Placental pericyte (primary cell): ENCODE measurements around the gene OPN1SW. TPM values are rescaled to one million over a fixed set of nuclear protein-coding genes. Genes with fewer than 3 reads are reported as not detected.

Source experiments
- small RNA-seq: library from RNA; depleted of rRNA; stranded (forward); fragments of <200 nt; gene quantifications from one replicate; pipeline ENCODE3, GENCODE V24; 2012; ENCODE audit warnings: low replicate concordance
- total RNA-seq: library from RNA; depleted of rRNA; stranded (reverse); fragments of >200 nt; gene quantifications from 2 replicates; pipeline ENCODE4 v1.2.3, GENCODE V29; 2012

OPN1SW gene, protein sequence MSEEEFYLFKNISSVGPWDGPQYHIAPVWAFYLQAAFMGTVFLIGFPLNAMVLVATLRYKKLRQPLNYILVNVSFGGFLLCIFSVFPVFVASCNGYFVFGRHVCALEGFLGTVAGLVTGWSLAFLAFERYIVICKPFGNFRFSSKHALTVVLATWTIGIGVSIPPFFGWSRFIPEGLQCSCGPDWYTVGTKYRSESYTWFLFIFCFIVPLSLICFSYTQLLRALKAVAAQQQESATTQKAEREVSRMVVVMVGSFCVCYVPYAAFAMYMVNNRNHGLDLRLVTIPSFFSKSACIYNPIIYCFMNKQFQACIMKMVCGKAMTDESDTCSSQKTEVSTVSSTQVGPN
- not detected in 2 replicates for total RNA-seq

DNA sequence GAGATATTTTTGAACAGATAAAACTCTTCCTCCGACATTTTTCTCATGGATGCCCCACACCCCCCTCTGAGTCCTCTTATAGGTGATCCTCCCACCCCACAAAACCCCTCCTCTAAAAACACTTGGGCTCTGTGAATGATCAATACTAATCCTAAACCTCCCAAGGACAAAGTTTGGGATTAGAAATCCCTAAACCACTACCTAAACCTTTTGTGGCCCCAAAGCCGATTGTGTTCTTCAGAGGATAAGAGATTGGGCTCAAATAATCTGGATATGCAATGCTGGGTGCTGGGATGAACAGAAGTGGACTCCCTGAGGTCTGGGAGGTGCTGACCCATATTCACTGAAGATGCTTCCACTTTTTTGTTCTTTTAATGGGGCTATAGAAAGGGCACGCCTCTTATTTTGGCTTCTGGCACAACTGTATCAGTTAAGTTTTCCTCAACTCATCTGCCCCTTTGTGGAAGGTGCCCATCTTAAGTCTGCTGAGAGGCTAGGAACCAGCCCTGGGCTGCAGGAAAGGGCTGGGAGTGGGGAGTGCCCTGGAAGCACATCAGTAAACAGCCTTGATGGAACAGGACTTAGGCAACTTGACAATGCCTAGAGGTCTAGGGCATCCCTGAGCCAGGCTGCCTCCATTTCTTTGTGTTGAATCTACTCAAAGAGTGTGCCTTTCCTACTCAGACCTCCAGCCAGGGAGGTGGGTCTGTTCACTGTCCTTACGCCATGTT lies at the start of gene OPN1SW:
TSS of gene OPN1SW (minus strand) at position 51 of the 731 bp plus-strand sequence. CDS start at position 38, 13 bp downstream.

DNA sequence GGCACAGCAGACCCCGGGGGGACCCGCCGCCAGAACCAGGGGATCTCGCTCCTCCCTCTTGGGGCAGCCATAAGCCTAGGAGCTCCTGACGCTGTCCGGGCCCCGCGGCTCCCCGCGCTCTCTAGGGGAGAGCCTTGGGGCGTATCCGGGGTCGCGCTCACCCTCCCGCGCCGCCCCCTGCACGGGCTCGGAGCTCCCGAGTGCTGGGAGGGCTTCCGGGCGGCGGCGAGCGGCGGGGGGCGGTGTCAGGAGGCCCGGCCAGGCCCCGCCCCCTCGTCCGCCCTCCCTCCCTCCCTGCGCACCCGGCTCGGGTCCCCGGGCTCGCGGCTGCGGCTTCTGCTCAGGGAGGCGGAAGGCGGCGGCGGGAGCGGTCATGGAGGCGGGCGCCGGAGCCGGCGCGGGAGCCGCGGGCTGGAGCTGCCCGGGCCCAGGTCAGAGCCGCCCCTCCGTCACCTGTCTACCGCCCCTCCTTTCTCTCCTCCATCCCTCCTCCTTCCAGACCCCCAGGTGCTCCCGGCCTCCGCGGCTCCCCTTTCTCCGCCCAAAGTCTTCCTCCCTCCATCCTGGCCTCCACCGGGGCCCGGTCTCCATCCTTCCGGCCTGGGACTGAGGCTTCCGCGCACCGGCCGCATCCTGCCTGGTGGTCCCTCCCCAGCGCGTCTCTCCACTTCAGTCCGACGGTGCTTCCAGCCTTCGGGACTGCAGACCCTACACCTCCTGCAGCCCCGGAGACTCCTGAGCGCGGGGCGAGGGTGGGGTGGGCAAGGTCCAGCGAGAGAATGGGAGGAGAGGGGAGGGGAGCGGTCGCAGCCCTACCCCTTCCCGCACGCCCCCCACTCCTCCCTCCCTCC lies 15.8 kb upstream of the OPN1SW start, which contains the start of gene CCDC136:
TSS of gene CCDC136 (plus strand) at position 848 of the 851 bp plus-strand sequence. CDS start 444 bp downstream, outside the sequence.

DNA sequence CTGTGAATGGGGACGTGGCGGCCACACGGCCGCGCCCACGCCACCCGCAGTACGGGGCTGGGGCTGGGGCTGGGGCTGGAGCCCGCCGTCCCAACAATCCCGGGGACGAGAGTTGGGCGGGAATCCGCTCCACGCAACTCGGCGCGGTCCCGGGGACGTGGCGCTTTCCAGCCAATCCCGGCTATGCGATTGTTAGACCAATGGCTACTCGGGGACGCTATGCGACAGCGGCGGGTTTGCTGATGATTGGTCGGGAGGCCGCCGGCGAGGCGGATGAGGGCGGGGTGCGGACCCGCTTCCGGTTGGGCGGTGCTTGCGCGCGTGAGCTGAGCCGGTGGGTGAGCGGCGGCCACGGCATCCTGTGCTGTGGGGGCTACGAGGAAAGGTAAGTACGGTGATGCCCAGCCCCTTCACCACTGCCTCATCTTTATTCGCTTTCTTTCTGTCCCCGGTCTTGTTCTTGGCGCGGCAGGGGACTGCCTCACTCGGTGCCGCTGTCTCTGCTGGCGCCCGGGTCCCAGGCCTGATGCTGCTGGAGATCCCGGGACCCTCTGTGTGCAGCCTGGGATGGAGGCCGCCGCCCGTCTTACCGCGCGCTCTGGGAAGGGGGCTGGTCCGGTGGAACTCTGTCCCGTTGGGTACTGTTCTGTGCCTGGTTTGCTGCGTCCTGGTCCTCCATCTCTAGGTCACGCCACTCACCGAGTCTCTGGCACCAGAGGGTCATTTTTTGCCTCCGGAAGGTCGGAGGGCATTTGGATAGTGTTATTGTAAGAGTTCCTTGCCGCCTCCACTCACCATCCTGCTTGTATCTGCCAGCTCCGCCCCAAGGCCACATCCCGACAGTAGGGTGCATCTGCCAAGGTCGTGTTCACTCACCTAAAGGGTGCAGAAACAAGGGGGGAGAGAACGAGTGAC lies 36.3 kb downstream of the OPN1SW start, which contains the start of gene CALU:
TSS of gene CALU (plus strand) at position 312 of the 915 bp plus-strand sequence. CDS start 9,225 bp downstream, outside the sequence.

Small RNA genes within 50 kb of the gene (small RNA-seq; reads per million reads assigned to genes)
- gene RN7SL81P: 0.13 reads per million

Other genes with a start within 250 kb of the OPN1SW start
- gene GARIN1A, start 103.5 kb downstream of the OPN1SW start, total RNA-seq: 0.88 and 1.0 TPM in 2 replicates
- gene CALU, start 36.4 kb downstream of the OPN1SW start, total RNA-seq: 722 and 851 TPM in 2 replicates
- 4.9 and 6.3 TPM in 2 replicates for gene CCDC136, start 16.2 kb upstream of the OPN1SW start, total RNA-seq
- gene FLNC, start 54.6 kb upstream of the OPN1SW start, total RNA-seq: 67.8 and 206 TPM in 2 replicates
- 76.0 and 77.0 TPM in 2 replicates for gene ATP6V1F, start 87.1 kb upstream of the OPN1SW start, total RNA-seq
- gene KCP, start 134.9 kb upstream of the OPN1SW start, total RNA-seq: 0.14 and 0.44 TPM in 2 replicates
- 0.44 TPM in 1 of 2 replicates, not detected in the other for gene IRF5, start 162.1 kb upstream of the OPN1SW start, total RNA-seq